GM21423 (cell line): ENCODE results near the gene ZFAND2B.

ENCODE experiments used
- ATAC-seq: cut with Tn5 transposase; IDR thresholded peaks from one replicate; pipeline ENCODE4 v1.9.1; 2021; ENCODE audit warnings: mild to moderate bottlenecking, moderate library complexity; ENCODE audit not compliant: unreplicated experiment

The ZFAND2B gene

DNA sequence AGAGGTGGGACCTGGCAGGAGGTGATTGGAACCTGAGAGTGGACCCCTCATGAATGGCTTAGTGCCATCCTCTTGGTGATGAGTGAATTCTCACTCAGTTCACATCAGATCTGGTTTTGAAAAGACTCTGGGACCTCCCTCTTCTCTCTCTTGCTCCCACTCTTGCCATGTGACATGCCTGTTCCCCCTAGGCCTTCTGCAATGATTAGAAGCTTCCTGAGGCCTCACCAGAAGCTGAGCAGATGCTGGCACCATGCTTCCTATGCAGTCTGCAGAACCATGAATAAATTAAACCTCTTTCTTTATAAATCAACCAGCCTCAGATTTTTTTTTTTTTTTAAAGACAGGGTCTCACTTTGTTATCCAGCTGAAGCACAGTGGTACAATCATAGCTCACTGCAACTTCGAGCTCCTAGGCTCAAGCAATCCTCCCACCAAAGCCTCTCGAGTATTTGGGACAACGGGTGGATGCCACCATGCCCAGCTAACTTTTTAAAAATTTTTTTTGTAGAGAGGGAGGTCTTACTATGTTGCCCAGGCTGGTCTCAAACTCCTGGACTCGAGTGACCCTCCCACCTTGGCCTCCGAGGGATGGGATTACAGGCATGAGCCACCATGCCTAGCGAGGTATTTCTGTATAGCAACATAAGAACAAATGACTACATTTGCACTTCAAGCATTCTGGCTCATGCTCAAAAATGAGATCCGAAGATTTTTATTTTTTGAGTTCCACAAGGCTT lies 2.0 kb upstream of the ZFAND2B start:
- ATAC-seq, result no peak

DNA sequence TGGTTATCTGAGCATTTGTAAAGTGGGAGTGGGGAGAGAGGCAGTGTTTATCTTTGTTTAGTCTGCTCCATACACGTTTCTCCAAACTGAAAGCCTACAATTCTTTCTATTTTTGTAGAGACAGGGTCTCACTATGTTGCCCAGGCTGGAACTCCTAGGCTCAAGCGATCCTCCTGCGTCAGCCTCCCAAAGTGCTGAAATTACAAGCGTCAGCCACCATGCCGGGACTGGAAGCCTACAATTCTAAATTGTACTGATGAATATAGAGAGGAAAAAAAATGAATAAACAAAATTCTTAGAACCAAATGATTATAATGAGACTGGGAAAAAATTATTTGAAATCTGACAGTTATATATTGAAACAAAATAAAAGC lies 1.4 kb upstream of the ZFAND2B start:
- ATAC-seq, result no peak

DNA sequence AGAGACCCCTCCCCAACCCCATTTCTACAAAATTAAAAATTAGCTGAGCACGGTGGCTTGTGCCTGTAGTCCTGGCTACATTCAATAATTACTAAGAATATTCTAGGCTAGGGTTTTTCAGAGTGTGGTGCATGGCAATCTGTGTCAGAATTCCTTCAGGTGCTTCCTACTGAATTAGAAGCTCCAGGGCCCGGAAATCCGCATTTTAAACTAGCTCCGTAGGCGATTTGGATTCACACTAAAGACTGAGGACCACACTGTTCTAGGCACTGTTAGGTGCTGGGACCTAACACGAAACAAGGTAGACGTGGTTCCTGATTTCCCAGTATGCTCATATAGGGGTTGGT lies 628 bp upstream of the ZFAND2B start:
- no peak for ATAC-seq

DNA sequence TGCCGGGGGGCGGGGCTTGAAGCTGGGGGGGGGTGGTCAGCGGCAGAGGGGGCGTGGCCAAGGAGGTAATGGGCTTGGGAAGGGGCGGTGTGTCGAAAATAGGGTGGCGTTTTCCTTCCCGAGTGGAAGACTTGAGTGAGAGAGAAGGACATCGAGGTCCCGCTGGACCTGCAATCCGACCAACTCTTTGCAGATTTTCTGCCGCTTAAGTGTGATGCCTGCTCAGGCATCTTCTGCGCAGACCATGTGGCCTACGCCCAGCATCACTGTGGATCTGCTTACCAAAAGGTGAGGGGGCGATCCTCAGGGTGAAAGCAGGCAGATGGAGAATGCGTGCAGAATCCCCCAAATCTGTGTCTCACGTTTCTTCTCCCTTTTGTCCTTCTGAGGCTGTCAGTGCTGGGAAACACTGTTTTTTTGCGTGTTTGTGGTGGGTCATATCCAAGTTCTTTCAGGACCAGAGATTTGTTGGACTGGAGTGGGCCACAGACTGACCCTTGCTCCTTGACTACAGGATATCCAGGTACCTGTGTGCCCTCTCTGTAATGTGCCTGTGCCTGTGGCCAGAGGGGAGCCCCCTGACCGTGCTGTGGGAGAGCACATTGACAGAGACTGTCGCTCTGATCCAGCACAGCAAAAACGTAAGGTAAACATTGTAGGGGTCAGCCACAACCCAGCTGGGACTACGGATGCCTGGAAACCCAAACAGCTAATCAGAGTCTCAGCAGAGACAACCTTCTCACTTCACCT lies 727 bp downstream of the ZFAND2B start:
- ATAC-seq, result no peak

DNA sequence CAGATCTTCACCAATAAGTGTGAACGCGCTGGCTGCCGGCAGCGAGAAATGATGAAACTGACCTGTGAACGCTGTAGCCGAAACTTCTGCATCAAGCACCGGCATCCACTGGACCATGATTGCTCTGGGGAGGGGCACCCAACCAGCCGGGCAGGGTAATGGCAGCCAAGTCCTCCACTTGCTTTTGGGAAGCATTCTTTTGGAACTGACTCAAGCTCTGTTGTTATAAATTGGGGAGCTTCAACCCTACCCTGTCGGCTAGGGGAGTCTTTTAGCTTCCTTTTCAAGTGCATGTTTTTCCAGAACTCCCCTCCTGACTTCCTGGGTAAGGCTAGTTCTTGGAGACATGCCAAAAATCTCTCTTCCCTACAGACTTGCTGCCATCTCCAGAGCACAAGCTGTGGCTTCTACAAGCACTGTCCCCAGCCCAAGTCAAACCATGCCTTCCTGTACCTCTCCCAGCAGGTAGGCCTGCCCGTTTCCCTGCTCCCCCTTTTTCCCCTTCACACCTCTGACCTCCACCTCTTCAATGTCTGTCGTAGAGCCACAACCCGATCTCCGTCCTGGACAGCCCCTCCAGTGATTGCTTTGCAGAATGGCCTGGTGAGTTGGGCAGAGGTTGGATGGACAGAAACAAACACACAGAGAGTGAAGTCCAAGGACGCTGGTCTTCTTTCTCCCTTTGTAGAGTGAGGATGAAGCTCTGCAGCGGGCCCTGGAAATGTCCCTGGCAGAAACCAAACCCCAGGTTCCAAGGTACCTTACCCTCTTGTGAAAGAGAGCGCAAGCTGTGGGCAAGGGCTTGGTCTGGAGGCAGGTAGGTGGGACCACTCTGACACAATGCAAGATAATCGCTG lies 1.5 kb downstream of the ZFAND2B start:
- ATAC-seq, result no peak

DNA sequence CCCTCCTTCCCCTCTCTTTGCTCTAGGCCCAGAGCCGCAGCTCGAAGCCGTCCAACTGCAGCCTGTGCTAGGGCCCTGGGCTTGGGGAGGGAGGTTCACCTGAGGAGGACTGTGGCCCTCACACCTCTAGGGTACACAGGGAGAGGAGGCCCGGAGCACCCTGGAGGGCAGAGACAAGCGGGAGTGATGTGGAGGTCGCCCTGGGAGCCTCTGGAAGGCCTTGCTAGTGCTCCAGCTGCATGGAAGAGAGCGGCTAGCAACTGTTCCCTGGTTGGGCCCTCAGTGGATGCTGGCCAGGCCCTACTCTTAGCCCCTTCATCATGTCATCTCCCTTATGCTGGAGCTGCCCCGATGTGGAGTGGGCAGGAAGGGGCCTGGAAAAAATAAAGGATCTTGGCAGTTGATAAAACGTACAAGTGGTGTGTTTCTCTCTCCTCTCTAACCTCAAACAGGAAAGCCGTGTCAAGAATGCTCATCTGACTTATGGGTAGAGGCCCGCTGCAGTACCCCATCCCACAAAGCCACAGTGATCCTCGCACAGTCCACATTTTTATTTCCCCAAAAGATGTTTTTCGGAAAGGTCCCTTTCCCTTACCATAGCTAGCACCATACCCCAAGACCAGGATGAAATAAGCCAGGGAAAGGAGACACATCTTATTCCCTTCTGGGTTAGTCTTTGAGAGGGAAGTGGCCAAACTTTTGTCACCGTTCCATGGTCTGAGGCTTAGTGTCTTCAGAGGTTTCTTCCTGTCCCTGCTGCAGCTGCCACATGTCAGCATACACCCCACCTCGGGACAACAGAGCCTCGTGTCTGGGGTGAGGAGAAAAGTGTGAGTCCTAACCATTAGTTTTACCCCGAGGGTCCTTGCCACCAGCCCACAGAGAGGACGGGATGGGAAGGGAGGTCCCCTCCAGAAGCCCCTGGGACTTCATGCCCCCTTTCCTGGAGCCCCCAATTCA lies 2.9 kb downstream of the ZFAND2B start:
- ATAC-seq, result no peak

DNA sequence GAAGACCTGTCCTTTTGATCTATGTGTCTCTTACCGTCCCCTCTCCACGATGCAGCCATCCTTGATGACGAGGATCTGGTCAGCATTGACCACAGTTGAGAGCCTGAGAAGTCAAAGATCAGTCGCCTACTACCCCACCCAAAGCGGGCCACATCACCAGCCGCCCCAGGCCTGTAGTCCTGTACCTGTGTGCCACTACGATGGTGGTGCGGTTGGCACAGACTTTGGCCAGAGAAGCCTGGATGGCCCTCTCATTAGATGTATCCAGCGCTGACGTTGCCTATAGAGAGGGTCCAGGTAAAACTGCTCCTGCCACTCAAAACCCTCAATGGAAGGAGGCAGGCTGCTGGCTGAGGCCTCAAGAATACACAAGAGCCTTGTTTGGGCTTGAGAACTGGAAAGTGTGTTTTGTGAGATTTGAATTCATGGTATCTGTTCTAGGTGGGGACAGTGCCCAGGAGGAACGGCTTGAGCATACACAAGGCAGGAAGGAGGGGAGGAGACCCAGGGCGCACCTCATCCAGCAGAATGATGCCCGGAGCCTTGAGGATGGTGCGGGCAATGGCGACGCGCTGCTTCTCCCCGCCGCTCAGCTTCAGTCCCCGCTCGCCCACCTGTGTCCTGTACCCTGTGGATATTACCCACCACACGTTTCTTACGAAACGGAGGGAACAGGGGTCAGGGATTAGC lies 3.8 kb downstream of the ZFAND2B start:
- no peak for ATAC-seq

DNA sequence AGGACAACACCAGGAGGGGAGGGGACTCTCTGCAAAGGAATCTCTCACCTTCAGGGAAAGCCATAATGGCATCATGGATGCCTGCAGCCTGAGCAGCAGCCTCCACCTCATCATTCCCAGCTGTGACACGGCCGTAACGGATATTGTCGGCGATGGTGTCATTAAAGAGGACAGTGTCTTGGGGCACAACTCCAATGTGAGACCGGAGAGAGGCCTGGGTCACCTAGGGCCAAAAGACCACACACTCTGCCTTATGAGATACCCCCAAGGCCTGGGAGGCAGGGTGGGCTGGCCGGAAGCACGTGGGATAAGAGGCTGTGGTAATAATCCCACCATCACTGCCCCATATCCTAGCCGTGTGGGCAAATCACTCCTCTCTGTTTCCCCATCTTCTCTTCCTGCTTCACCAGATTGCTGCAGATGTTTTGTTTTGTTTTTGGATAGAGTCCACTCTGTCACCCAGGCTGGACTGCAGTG lies 4.3 kb downstream of the ZFAND2B start:
- no peak for ATAC-seq

DNA sequence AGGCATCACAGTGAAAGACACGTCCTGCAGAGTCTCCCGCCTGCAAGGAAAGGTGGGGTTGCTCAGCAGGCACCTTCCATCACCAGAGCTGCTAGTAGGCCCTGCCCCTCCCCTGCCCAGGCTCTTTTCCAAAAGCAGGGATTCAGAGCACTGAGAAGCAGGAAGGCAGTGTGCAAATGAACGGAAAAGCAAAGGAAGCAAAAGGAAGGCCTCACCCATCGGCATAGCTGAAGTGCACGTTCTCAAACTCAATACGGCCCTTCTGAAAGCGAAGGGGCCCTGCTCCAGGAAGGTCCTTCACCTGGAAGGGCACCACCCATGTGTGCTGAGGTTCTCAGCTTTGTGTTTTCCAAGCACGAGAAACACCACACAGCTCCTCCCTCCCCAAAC lies 6.4 kb downstream of the ZFAND2B start:
- no peak for ATAC-seq

DNA sequence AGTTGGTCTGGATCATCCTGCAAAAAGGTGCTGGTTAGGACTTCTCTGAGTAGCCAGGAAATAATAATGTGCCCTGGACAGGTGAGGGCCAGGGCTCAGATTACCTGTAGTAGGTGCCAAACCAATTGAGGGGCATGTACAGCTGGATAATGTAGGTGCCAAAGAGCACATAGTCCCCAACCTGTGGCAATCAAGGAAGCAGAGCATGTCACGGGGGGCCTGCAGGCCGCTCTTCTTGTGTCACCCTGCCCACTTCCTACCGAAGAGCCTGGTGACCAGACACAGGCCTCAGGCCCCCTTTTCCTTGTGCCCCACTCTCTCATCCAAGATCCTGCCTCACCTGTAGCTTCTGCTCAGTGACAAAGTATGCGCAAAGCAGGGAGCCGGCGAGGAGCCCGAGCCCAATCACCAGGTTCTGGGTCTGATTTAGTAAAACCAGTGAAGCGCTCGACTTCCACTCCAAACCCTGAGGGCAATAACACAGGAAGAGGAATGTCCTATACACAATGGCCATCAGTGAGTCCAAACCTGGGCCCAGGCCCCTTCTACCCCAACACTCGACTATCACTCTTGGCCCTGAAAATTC lies 7.0 kb downstream of the ZFAND2B start:
- no peak for ATAC-seq

DNA sequence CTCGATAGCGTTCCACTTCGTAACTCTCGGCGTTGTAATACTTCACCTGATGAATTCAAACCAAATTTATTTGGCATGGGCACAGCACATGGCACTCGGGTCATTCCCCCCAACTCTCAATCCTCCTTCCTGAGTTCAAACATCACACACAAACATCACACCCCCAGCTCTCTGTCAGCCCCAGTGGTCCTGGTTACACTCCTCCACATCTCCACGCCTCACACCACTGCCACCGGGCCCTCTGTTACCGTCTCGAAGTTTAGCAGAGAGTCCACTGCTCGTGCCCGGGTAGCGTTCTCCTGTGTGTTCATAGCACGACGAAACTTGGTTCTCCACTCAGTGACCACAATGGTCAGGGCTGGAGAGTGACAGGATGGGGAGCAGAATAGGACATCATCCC lies 7.6 kb downstream of the ZFAND2B start:
- ATAC-seq, result no peak

DNA sequence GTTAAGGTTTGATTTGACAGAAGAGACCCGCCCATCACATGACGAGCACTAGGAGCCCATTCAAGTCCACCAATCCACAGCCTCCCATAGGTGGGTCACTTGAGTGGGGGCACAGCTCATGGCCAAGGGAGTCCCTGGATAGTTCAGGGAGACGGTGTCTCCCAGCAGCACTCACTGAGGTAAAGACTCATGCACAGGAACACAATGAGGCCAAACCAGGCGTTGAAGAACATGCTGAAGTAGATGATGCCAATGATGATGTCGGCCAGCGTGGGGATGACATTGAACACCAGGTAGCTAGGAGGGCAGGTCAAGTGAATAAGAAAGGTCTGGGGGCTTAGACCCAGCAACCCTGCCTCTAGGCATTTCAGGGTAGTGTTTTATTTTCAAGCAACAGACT lies 8.2 kb downstream of the ZFAND2B start:
- ATAC-seq, result no peak

DNA sequence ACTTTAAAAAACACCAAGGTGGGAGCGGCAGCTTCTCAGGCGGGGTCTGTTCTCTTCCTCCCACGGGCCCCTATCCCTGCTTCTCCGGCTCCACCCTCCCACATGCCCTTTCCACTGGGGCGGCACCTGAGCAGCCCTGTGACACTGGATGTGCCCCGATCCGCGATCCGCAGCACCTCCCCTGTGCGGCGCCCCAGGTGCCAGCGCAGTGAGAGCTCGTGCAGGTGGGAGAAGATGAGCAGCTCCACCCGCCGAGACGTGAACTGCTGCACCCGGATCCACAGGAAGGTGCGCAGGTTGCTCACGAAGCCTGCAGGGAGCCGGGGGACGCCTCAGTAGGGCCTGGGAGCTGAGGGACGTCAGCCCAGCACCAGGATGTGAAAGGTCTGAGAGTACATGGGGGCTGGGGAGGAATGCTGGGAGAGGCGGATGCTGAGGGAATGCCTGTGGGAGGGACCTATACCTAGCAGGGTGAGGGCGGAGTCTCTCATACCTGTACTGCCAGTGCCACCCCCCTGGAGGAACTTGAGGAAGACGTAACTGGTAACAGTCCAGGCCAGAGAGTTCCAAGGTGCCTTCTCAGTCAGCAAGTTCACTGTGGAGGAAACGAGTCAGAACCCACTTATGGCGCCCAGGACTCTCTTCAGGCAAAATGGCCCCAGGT lies 9.4 kb downstream of the ZFAND2B start:
- ATAC-seq, result no peak

DNA sequence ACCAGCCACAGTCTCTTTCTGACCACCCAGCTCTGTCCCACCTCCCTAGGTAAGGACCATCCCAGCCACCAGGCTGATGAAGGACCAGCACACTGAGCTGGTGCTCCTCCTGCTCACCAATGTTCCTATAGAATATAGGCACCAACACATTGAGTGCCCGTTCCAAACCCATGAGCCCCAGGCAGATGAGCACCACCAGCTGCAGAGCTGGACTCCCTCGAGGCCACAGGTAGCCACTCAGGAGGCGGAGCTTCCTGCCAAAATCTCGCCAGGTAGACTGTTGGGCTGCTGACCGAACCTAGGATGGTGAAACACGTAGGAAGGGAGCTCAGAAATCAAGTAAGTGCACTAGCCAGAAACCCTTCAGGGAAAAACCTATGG lies 9.9 kb downstream of the ZFAND2B start:
- no peak for ATAC-seq

DNA sequence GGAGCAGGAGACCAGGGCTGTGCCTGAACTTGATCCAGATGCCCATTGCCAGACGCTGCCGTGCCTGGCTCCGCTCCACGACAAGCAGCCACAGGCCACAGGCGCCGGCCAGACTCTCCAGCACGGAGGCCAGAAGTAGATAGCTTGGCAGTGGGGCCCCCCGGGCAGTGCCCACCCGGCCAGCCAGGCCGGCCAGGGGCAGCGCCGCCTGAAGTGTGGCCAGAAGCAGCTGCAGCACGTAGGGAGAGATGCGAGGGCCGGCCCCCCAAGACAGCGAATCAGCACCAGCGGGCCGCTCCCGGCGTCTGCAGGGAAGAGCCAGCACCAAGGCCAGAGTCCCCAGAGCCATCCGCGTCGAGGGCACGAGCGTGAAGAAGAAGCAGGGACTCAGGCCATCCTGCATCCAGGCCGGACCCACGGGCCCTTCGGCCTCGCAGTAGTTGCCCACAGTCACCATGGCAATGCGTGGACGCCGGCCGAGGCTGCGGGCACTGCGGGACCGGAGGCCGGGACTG lies 11.7 kb downstream of the ZFAND2B start:
- peak; percentile 23 for ATAC-seq

DNA sequence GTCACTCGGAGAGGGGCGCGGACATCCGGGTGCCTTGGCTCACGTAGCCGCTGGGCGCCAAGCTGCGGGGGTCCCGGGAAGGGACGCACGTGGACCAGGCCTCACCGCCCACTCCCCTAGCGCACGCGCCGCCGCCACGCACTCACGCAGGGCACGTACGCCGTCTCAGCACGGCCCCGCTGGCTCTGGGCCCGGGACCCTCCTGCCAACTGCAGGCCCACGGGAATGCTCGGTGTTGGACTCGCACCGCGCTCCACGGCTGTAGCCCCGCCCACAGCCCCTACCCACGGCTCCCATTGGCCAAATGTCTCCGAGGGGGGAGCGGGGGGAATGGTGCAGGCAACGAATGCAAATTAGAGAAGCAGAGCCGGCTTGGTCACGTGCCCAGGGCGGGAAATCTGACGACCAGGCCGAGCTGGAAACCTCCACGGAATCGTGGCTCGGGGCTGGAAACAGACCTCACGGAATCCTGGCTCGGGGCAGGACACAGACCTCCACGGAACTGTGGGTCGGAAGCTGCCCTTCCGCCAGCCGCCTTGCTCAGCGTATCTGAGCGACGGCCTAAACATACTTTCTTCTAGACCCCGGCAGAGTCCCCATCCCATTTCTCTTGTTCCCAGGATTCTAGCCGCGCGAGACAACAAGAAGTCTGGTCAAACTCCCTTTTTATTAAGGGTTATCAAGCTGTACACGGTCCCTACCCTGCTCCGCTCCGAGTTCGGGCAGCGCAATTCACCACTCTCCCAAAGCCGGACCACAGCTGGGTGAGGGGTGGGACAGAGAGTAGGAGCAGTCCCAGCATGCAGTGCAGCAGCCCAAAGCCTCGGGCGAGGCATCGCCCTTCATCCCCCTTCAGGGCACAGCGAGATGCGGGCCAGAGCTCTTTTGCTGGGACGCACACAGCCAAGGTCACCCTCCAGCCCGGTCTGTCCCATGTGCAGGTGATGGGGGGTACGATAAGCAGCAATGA lies 12.4 kb downstream of the ZFAND2B start, which contains the start of gene ABCB6:
TSS of gene ABCB6 (minus strand) at position 227 of the 970 bp plus-strand sequence. CDS start 285 bp downstream, outside the sequence.
- peak; percentile 83 for ATAC-seq

DNA sequence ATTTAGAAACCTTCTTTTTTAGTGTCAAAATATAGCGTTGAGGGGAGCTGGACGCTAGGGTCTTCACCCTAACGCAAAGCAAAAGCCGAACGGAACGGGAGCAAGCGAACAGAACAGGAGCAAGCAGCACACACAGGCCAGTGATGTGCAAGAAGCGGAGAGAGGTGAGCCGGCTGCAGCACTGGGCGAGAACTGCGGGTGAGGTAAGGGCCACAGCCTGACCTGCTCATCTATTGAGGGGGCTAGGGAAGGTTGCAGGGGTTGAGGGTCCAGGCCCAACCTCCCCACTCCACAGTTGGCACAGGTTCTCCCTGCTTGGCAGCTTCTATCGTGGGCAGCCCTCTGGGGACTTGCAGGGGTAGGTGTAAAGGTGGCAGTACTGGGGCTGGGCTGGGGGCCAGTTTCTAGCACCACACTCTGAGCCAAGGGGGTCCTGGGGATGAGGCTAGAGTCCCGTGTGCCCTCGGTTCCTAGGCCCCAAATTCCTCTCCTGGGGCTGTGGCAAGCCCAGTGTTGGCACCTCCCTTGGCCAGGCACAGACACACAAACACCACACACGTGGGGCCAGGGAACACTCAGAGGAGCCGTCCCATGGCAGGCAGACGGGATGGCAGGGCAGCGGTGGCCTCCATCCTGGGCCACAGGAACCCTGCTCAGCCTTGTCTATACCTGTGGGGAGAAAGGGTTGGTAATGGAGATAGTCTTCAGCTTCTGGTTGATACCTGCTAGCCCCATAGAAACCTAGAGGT lies 13.4 kb downstream of the ZFAND2B start:
- ATAC-seq, result no peak
